Endodermal cell (in vitro differentiated cells): ENCODE results near the gene BCKDHA. TPM values are rescaled to one million over a fixed set of nuclear protein-coding genes. Genes with fewer than 3 reads are reported as not detected.

Source experiments
- DNase-seq: peaks from one replicate; pipeline ENCODE4 v3.0.0-alpha.2; 2017
- H3K27ac ChIP-seq: 2 replicates; pipeline ENCODE4 v1.5.1; 2013; ENCODE audit warnings: mild to moderate bottlenecking, low read depth, low read length, moderate library complexity
- H3K27me3 ChIP-seq: 2 replicates; pipeline ENCODE4 v1.6.1; 2013; ENCODE audit warnings: mild to moderate bottlenecking, low read length, moderate library complexity; ENCODE audit not compliant: insufficient read depth, control insufficient read depth, poor library complexity, severe bottlenecking
- H3K36me3 ChIP-seq: 2 replicates; pipeline ENCODE4 v1.7.0; 2013; ENCODE audit warnings: mild to moderate bottlenecking, low read length, moderate library complexity; ENCODE audit not compliant: control insufficient read depth, insufficient read depth
- H3K4me1 ChIP-seq: one replicate; pipeline ENCODE4 v1.7.0; 2013; ENCODE audit warnings: low read length; ENCODE audit not compliant: control insufficient read depth, insufficient read depth
- H3K4me3 ChIP-seq: 2 replicates; pipeline ENCODE4 v1.5.1; 2013; ENCODE audit warnings: mild to moderate bottlenecking, low read length, moderate library complexity
- H3K9ac ChIP-seq: 2 replicates; pipeline ENCODE4 v1.6.1; 2013; ENCODE audit warnings: mild to moderate bottlenecking, low read length, moderate library complexity; ENCODE audit not compliant: poor library complexity, severe bottlenecking; ENCODE audit errors: extremely low read depth
- H3K9me3 ChIP-seq: 2 replicates; pipeline ENCODE4 v1.6.1; 2013; ENCODE audit warnings: mild to moderate bottlenecking, low read length, moderate library complexity; ENCODE audit not compliant: control insufficient read depth
- H3K27ac Mint-ChIP-seq: 2 replicates; pipeline ENCODE4 v1.8.0; 2020; ENCODE audit warnings: mixed read lengths
- H3K27me3 Mint-ChIP-seq: 2 replicates; pipeline ENCODE4 v1.8.0; 2021; ENCODE audit warnings: mild to moderate bottlenecking, mixed read lengths; ENCODE audit not compliant: insufficient read depth
- H3K36me3 Mint-ChIP-seq: 2 replicates; pipeline ENCODE4 v1.8.0; 2020; ENCODE audit warnings: low read depth, mixed read lengths
- H3K4me1 Mint-ChIP-seq: 2 replicates; pipeline ENCODE4 v1.8.0; 2020; ENCODE audit warnings: mixed read lengths
- H3K4me3 Mint-ChIP-seq: 2 replicates; pipeline ENCODE4 v1.8.0; 2020; ENCODE audit warnings: mild to moderate bottlenecking, moderate library complexity, mixed read lengths
- H3K9me3 Mint-ChIP-seq: 2 replicates; pipeline ENCODE4 v1.8.0; 2020; ENCODE audit warnings: mild to moderate bottlenecking, mixed read lengths
- CTCF ChIP-seq: fragments of 200-600 bp; sonication (generic); conservative IDR thresholded peaks from 2 replicates; pipeline ENCODE4 v1.5.0; 2021; ENCODE audit warnings: antibody characterized with exemption, mild to moderate bottlenecking
- WGBS, 2 experiments: methylation state at CpG; one replicate each; pipeline versions ENCODE4 v1.1.5 to v1.1.7; 2013; ENCODE audit warnings: missing lambda C conversion rate in 2 of 2, mixed read lengths in 1 of 2; ENCODE audit not compliant: insufficient coverage in 1 of 2, insufficient read length in 1 of 2; 5-methylcytosine and 5-hydroxymethylcytosine counted together
- total RNA-seq, 2 donors: library from RNA; stranded (reverse); fragmentation: NEBNext Ultra II Directional in 1 of 2; extraction: Animal tissue kit (Norgen Biotek cat#: 25700) in 1 of 2; gene quantifications; 2 replicates in 1 of 2; 3 replicates in 1 of 2; pipeline ENCODE4 v1.2.1, GENCODE V29; 2021

BCKDHA gene
- total RNA-seq, 2 donors from 2014 or later = 18.0 to 21.6 TPM

- Mint-ChIP-seq H3K9me3 (no peaks in the 10 kb centered on the region), H3K27me3 (no peaks in the 10 kb centered on the region), H3K4me1 (peaks cover 9% of the 10 kb centered on the region), H3K4me3 (no peak overlapping the region), H3K27ac (no peak overlapping the region), H3K36me3 (peaks cover 4% of the 10 kb centered on the region)
- TF ChIP-seq CTCF = no peak
- H3K4me3 ChIP-seq = no peak overlapping the region
- no peaks in the 10 kb centered on the region for H3K36me3 ChIP-seq
- WGBS, 2 experiments = 88 to 95% methylated on average over 1 to 3 of the region's 3 CpGs
- no peak for DNase-seq
- H3K9me3 ChIP-seq = no peaks in the 10 kb centered on the region
- no peaks in the 10 kb centered on the region for H3K27me3 ChIP-seq
- H3K9ac ChIP-seq = no peak overlapping the region
- peaks cover 2% of the 10 kb centered on the region for H3K4me1 ChIP-seq
- no peak overlapping the region for H3K27ac ChIP-seq
These were observed 4.4 kb downstream of the BCKDHA start for GRCh38 chr19:41402010-41402409.

- Histone ChIP-seq H3K4me1 (peaks cover 7% of the 10 kb centered on the region), H3K36me3 (no peaks in the 10 kb centered on the region), H3K27me3 (no peaks in the 10 kb centered on the region), H3K27ac (no peak overlapping the region), H3K9me3 (no peaks in the 10 kb centered on the region), H3K4me3 (no peak overlapping the region), H3K9ac (no peak overlapping the region)
- Mint-ChIP-seq H3K36me3 (peaks cover 4% of the 10 kb centered on the region), H3K4me3 (no peak overlapping the region), H3K9me3 (no peaks in the 10 kb centered on the region), H3K27me3 (no peaks in the 10 kb centered on the region), H3K4me1 (peaks cover 17% of the 10 kb centered on the region), H3K27ac (no peak overlapping the region)
- 94% methylated on average over 11 of the region's 12 CpGs for WGBS, 2 experiments
- no peak for DNase-seq
- TF ChIP-seq CTCF = no peak
These were observed 5.8 kb downstream of the BCKDHA start for GRCh38 chr19:41403181-41403970.

GRCh38 chr19:41405776-41406175 lies 8.2 kb downstream of the BCKDHA start:
- no peak overlapping the region for H3K9ac ChIP-seq
- Mint-ChIP-seq H3K27me3 (no peaks in the 10 kb centered on the region), H3K4me1 (peaks cover 16% of the 10 kb centered on the region), H3K27ac (no peak overlapping the region), H3K9me3 (no peaks in the 10 kb centered on the region), H3K36me3 (peaks cover 9% of the 10 kb centered on the region), H3K4me3 (no peak overlapping the region)
- peak; percentile 58 for DNase-seq
- H3K4me1 ChIP-seq = peaks cover 4% of the 10 kb centered on the region
- WGBS, 2 experiments = 90 to 95% methylated on average over 3 to 6 of the region's 6 CpGs
- H3K27ac ChIP-seq = no peak overlapping the region
- H3K4me3 ChIP-seq = no peak overlapping the region
- TF ChIP-seq CTCF = no peak
- no peaks in the 10 kb centered on the region for H3K9me3 ChIP-seq
- no peaks in the 10 kb centered on the region for H3K36me3 ChIP-seq
- H3K27me3 ChIP-seq = no peaks in the 10 kb centered on the region
